AG04449 (cell line): ENCODE results near the gene METAP1D.

ENCODE experiments used
- CTCF ChIA-PET: fragments of 350-600 bp; formaldehyde crosslinking; extraction: SDS; loops from one replicate; lab custom pipeline; 2021; ENCODE audit warnings: antibody characterized with exemption; lab: Yijun Ruan, JAX
- POLR2A ChIA-PET: fragments of 400-600, 350-600 bp; formaldehyde crosslinking; extraction: SDS; loops from one replicate; lab custom pipeline; 2020; ENCODE audit warnings: antibody characterized with exemption, inconsistent platforms; lab: Yijun Ruan, JAX
- DNase-seq: peaks from one replicate; pipeline ENCODE4 v3.0.0-alpha.2; 2010; ENCODE audit warnings: low read depth, low spot score
- H3K4me3 ChIP-seq: 2 replicates; pipeline ENCODE4 v1.5.1; 2011; ENCODE audit warnings: low read depth, mild to moderate bottlenecking, control low read depth, low read length
- TF ChIP-seq, protein P1 (sequence below): IDR thresholded peaks from one replicate; pipeline ENCODE4 v1.5.1; 2011; ENCODE audit warnings: mild to moderate bottlenecking, moderate library complexity, low read length, control low read depth, inconsistent platforms; ENCODE audit not compliant: insufficient read depth; ENCODE audit errors: missing control alignments

Gene METAP1D

GRCh38 chr2:172070936-172071335, 71.2 kb downstream of the METAP1D start:
- H3K4me3 ChIP-seq: no peak overlapping the region
- TF ChIP-seq, protein P1, sequence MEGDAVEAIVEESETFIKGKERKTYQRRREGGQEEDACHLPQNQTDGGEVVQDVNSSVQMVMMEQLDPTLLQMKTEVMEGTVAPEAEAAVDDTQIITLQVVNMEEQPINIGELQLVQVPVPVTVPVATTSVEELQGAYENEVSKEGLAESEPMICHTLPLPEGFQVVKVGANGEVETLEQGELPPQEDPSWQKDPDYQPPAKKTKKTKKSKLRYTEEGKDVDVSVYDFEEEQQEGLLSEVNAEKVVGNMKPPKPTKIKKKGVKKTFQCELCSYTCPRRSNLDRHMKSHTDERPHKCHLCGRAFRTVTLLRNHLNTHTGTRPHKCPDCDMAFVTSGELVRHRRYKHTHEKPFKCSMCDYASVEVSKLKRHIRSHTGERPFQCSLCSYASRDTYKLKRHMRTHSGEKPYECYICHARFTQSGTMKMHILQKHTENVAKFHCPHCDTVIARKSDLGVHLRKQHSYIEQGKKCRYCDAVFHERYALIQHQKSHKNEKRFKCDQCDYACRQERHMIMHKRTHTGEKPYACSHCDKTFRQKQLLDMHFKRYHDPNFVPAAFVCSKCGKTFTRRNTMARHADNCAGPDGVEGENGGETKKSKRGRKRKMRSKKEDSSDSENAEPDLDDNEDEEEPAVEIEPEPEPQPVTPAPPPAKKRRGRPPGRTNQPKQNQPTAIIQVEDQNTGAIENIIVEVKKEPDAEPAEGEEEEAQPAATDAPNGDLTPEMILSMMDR: no peak
- no peak for DNase-seq
- ChIA-PET POLR2A (no interaction called here), CTCF (no interaction called here)

- H3K4me3 ChIP-seq: no peak overlapping the region
- CTCF ChIA-PET: interaction anchor here (1.0 kb wide), 1 partner anchor 34 kb away, joined by 4 read pairs; no protein-coding TSS in a partner anchor
- TF ChIP-seq, protein P1: no peak
- POLR2A ChIA-PET: no interaction called here
- DNase-seq: no peak
Measured at GRCh38 chr2:172072303-172072702, 72.5 kb downstream of the METAP1D start.

DNA sequence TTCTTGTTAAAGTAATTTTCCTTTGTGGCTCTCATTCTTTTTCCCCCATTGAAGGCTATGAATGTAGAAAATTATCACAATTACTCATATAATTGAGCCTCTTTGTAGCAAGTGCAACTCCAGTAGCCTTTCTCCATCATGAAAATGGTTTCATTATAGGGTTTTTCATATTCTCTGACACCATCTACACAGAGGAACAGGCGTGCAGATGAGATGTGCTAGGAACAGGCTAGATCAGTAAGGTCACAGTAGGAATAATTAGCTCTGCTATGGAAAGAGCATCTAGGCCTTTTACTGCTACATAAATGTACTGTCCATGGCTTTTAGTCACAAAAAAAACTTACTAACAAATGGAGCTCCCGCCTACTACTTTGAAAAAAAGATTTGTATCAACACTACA, 73.0 kb downstream of the METAP1D start:
- ChIA-PET POLR2A (no interaction called here), CTCF (interaction anchor here (1.0 kb wide), 1 partner anchor 34 kb away, joined by 4 read pairs; no protein-coding TSS in a partner anchor)
- no peak overlapping the region for H3K4me3 ChIP-seq
- TF ChIP-seq, protein P1: no peak
- no peak for DNase-seq

DNA sequence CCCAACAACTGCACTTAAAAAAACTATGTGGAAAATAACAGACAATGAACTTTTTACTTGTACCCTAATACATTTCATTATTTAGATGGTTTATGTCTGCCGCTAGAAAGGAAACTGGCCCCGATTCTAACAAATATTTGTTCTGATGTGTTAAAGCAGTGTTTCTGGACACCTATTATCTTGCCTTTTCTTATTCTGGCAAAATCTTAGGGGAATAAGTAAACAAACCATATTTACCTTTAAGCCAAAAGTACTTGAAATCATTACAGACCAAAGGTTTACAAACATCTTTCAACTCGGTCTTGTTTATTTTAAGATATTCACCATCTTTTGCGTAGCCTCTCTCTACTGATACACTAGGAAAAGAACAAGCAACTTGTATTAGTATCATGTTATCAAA, 73.8 kb downstream of the METAP1D start:
- no peak overlapping the region for H3K4me3 ChIP-seq
- no peak for DNase-seq
- POLR2A ChIA-PET: no interaction called here
- CTCF ChIA-PET: interaction anchor here (1.0 kb wide), 1 partner anchor 33 kb away, joined by 4 read pairs; no protein-coding TSS in a partner anchor
- TF ChIP-seq, protein P1: no peak

- ChIA-PET CTCF (no interaction called here), POLR2A (no interaction called here)
- no peak overlapping the region for H3K4me3 ChIP-seq
Measured at GRCh38 chr2:172074254-172074653, 74.5 kb downstream of the METAP1D start.

GRCh38 chr2:172079416-172079815, 79.7 kb downstream of the METAP1D start:
- ChIA-PET POLR2A (no interaction called here), CTCF (no interaction called here)
- H3K4me3 ChIP-seq: no peak overlapping the region
- TF ChIP-seq, protein P1: no peak
- DNase-seq: no peak

More at GRCh38 chr2:172074254-172074653, 74.5 kb downstream of the METAP1D start:
- DNase-seq: no peak
- TF ChIP-seq, protein P1: no peak
